Ovary (tissue), 10 donors: Measurements from ENCODE around the gene CCDC150. TPM values are rescaled to one million over a fixed set of nuclear protein-coding genes. Genes with fewer than 3 reads are reported as not detected.

Source experiments
- DNase-seq, 5 donors: peaks; one replicate each; pipeline ENCODE4 v3.0.0-alpha.2; 2019 to 2020
- H3K27ac ChIP-seq, 2 donors: fragments of 200-600 bp; one replicate each; pipeline versions ENCODE4 v1.5.1 to v1.8.0; 2019 to 2022
- H3K27me3 ChIP-seq: fragments of 200-600 bp; one replicate; pipeline ENCODE4 v1.8.0; 2022
- H3K36me3 ChIP-seq: fragments of 200-600 bp; sonication (generic); one replicate; pipeline ENCODE4 v1.5.1; 2019
- H3K4me1 ChIP-seq: one replicate; pipeline ENCODE4 v1.8.1; 2013; ENCODE audit warnings: mild to moderate bottlenecking, moderate library complexity; ENCODE audit not compliant: insufficient read depth
- H3K4me3 ChIP-seq: fragments of 200-600 bp; sonication (generic); one replicate; pipeline ENCODE4 v1.5.1; 2017
- H3K9me3 ChIP-seq, 2 donors: fragments of 200-600 bp in 1 of 2; sonication (generic) in 1 of 2; one replicate each; pipeline versions ENCODE4 v1.5.1 to v1.8.1; 2013 to 2019; ENCODE audit warnings: mild to moderate bottlenecking in 1 of 2, moderate library complexity in 1 of 2
- CTCF ChIP-seq, 3 donors: fragments of 450-650 bp in 2 of 3; fragments of 200-600 bp in 1 of 3; IDR thresholded peaks; one replicate each; pipeline versions ENCODE4 v1.5.1 to v1.8.0; 2016 to 2022; ENCODE audit warnings: antibody characterized with exemption in 3 of 3, mild to moderate bottlenecking in 1 of 3
- EP300 ChIP-seq: sonication (generic); formaldehyde crosslinking; IDR thresholded peaks from one replicate; pipeline ENCODE4 v1.6.1; 2017; ENCODE audit warnings: antibody characterized with exemption
- POLR2A ChIP-seq: fragments of 450-650 bp; IDR thresholded peaks from one replicate; pipeline ENCODE4 v1.6.1; 2017; ENCODE audit warnings: antibody characterized with exemption, mild to moderate bottlenecking, moderate library complexity
- WGBS, 3 donors: extraction: QIAGEN DNeasy Blood & Tissue Kit in 1 of 3; methylation state at CpG; one replicate each; pipeline versions ENCODE4 v1.1.5 to v1.1.7; 2013 to 2017; 5-methylcytosine and 5-hydroxymethylcytosine counted together
- intact Hi-C, 4 donors: fragments of 100-400 bp; cut with DNase I; formaldehyde crosslinking; loops; one replicate each; pipeline versions ENCODE4 v1.11.0 to v1.15.1; 2022 to 2023
- long read RNA-seq, 3 donors: library from polyadenylated mRNA in 2 of 3; unstranded in 2 of 3; transcript quantifications; one replicate each; pipeline ENCODE4 v2.0.0 and lab custom pipeline, GENCODE V29; 2021 to 2026
- polyA plus RNA-seq, 2 donors: library from polyadenylated mRNA; stranded (reverse); fragments of 200-250 nt in 1 of 2; fragments of 350-450 nt in 1 of 2; fragmentation: Illumina TruSeq in 1 of 2; extraction: RNeasy Lipid Tissue Mini Kit (QIAGEN cat#74804) in 1 of 2; gene quantifications; one replicate each; pipeline ENCODE4 v1.2.3, GENCODE V29; 2013 to 2014
- total RNA-seq, 7 donors: library from RNA; depleted of rRNA in 2 of 7; stranded (reverse); fragments of >200 nt in 2 of 7; fragmentation: NEBNext Ultra II Directional in 3 of 7; extraction: Animal tissue kit (Norgen Biotek cat#: 25700) in 3 of 7; gene quantifications; one replicate each; pipeline versions ENCODE4 v1.1.0 to v1.2.4, GENCODE V29; 2016 to 2023
- donor health status: DM: no; HTN: no; CAD: no; lungs with moderate emphysema.
- donor health status: DM: no; HTN: no; CAD: no.
- donor health status: Bipolar disorder and iron deficiency.
- donor health status: DM: yes; HTN: yes; CAD: no.
- donor health status: DM: no; HTN: no; CAD: no.
- donor health status: DM: yes; HTN: yes; CAD: no.

The CCDC150 gene
- total RNA-seq = 1 to 10 TPM in 3 of 7 donors, under 1 TPM in 4; 0.25 to 3.4 (median 0.99) TPM
- 1 to 10 TPM; 1.1 to 3.5 TPM for polyA plus RNA-seq
- long read RNA-seq, donor 1, partial matches to known transcripts = 0 of 4 reads
- long read RNA-seq, donor 1, other reads (novel, unspliced or antisense) = 4 of 4 reads
- long read RNA-seq, donor 2 = 0 reads
- long read RNA-seq, donor 3 = 0 reads

GRCh38 chr2:196639180-196640030 is at the start of gene CCDC150:
Gene CCDC150 (plus strand): TSS chr2:196639715. CDS start chr2:196639767, 52 bp downstream.
- Histone ChIP-seq H3K27ac (no peak within 1 kb of the TSS), H3K36me3 (no peaks in the 10 kb centered on the region), H3K27me3 (no peaks in the 10 kb centered on the region), H3K4me1 (peaks cover 2% of the 10 kb centered on the region), H3K4me3 (peak within 1 kb of the TSS; percentile 39), H3K9me3 (no peaks in the 10 kb centered on the region)
- intact Hi-C loops = no loop called here
- no peak for TF ChIP-seq CTCF (IDR thresholded peaks at IDR 0.05)
- no peak for TF ChIP-seq EP300
- no peak for TF ChIP-seq POLR2A
- peak; percentile 87 to 94 (median 90) for DNase-seq
- 2 to 4% (median 2%) methylated on average over 53 of the region's 53 CpGs for WGBS, 3 donors

GRCh38 chr2:196590286-196590685 is 49.2 kb upstream of the CCDC150 start:
- peaks cover 5% of the 10 kb centered on the region for H3K4me1 ChIP-seq
- intact Hi-C loops = no loop called here
- no peak overlapping the region for H3K27ac ChIP-seq
- no peaks in the 10 kb centered on the region for H3K36me3 ChIP-seq
- H3K27me3 ChIP-seq = no peaks in the 10 kb centered on the region
- H3K9me3 ChIP-seq = no peaks in the 10 kb centered on the region
- H3K4me3 ChIP-seq = no peak overlapping the region
- 21 to 30% (median 27%) methylated on average over 1 of the region's 1 CpG for WGBS, 3 donors
- TF ChIP-seq POLR2A = no peak
- TF ChIP-seq CTCF (IDR thresholded peaks at IDR 0.05) = no peak
- TF ChIP-seq EP300 = no peak
- no peak for DNase-seq

- Histone ChIP-seq H3K4me3 (no peak overlapping the region), H3K4me1 (peaks cover 5% of the 10 kb centered on the region), H3K9me3 (no peaks in the 10 kb centered on the region), H3K36me3 (no peaks in the 10 kb centered on the region), H3K27me3 (no peaks in the 10 kb centered on the region), H3K27ac (no peak overlapping the region)
- WGBS, 3 donors = 96 to 97% (median 96%) methylated on average over 8 of the region's 8 CpGs
- DNase-seq = no peak
- intact Hi-C loops = no loop called here
- no peak for TF ChIP-seq POLR2A
- no peak for TF ChIP-seq EP300
These were observed 48.5 kb upstream of the CCDC150 start for GRCh38 chr2:196591004-196591403.

GRCh38 chr2:196591621-196592022 is 47.9 kb upstream of the CCDC150 start:
- Histone ChIP-seq H3K27me3 (no peaks in the 10 kb centered on the region), H3K36me3 (no peaks in the 10 kb centered on the region), H3K9me3 (no peaks in the 10 kb centered on the region), H3K4me3 (no peak overlapping the region), H3K4me1 (peaks cover 5% of the 10 kb centered on the region), H3K27ac (no peak overlapping the region)
- 77 to 83% (median 81%) methylated on average over 4 of the region's 4 CpGs for WGBS, 3 donors
- DNase-seq = no peak
- TF ChIP-seq EP300 (no peak), POLR2A (no peak), CTCF (IDR thresholded peaks at IDR 0.05) (no peak)
- intact Hi-C loops = no loop called here
